Breast epithelium (tissue), 3 donors: ENCODE data around the gene CYP24A1.

Experiments
- POLR2A ChIP-seq: fragments of 450-650 bp; IDR thresholded peaks from one replicate; pipeline ENCODE4 v1.6.1; 2016; ENCODE audit warnings: antibody characterized with exemption, mild to moderate bottlenecking, moderate library complexity
- TF ChIP-seq, protein P1 (sequence below), 3 donors: fragments of 450-650 bp; IDR thresholded peaks; one replicate each; pipeline ENCODE4 v1.5.1; 2016 to 2017; ENCODE audit warnings: antibody characterized with exemption in 3 of 3, mild to moderate bottlenecking in 3 of 3, moderate library complexity in 3 of 3

DNA sequence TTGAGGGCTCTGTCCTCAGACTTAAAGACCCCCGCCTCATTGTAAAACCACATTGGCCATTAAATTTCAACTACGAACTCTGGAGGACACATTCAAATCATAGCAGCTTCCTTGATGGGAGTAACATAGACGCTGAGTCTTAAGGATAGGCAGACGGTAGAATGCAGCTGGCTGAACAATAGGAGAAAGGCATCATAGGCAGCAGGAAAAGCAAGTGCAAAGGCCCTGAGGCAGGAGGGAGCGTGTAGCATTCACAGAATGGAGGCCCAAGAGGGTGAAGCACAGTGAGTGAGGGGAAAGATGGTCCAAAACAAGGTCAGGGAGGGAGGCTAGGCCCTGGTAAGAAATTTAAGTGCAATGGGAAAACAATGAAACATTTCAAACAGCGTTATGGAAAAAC, 25.5 kb upstream of the CYP24A1 start:
- TF ChIP-seq POLR2A, result no peak
- TF ChIP-seq, protein P1, sequence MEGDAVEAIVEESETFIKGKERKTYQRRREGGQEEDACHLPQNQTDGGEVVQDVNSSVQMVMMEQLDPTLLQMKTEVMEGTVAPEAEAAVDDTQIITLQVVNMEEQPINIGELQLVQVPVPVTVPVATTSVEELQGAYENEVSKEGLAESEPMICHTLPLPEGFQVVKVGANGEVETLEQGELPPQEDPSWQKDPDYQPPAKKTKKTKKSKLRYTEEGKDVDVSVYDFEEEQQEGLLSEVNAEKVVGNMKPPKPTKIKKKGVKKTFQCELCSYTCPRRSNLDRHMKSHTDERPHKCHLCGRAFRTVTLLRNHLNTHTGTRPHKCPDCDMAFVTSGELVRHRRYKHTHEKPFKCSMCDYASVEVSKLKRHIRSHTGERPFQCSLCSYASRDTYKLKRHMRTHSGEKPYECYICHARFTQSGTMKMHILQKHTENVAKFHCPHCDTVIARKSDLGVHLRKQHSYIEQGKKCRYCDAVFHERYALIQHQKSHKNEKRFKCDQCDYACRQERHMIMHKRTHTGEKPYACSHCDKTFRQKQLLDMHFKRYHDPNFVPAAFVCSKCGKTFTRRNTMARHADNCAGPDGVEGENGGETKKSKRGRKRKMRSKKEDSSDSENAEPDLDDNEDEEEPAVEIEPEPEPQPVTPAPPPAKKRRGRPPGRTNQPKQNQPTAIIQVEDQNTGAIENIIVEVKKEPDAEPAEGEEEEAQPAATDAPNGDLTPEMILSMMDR (IDR thresholded peaks at IDR 0.05), result no peak
